Pericardium fibroblast (primary cell): ENCODE results near the gene SNX11. TPM values are rescaled to one million over a fixed set of nuclear protein-coding genes. Genes with fewer than 3 reads are reported as not detected.

ENCODE experiments used
- total RNA-seq: library from RNA; depleted of rRNA; stranded (reverse); fragments of >200 nt; gene quantifications from 2 replicates; pipeline ENCODE4 v1.2.3, GENCODE V29; 2015

Gene SNX11
- total RNA-seq: 5.0 and 13.9 TPM in 2 replicates

DNA sequence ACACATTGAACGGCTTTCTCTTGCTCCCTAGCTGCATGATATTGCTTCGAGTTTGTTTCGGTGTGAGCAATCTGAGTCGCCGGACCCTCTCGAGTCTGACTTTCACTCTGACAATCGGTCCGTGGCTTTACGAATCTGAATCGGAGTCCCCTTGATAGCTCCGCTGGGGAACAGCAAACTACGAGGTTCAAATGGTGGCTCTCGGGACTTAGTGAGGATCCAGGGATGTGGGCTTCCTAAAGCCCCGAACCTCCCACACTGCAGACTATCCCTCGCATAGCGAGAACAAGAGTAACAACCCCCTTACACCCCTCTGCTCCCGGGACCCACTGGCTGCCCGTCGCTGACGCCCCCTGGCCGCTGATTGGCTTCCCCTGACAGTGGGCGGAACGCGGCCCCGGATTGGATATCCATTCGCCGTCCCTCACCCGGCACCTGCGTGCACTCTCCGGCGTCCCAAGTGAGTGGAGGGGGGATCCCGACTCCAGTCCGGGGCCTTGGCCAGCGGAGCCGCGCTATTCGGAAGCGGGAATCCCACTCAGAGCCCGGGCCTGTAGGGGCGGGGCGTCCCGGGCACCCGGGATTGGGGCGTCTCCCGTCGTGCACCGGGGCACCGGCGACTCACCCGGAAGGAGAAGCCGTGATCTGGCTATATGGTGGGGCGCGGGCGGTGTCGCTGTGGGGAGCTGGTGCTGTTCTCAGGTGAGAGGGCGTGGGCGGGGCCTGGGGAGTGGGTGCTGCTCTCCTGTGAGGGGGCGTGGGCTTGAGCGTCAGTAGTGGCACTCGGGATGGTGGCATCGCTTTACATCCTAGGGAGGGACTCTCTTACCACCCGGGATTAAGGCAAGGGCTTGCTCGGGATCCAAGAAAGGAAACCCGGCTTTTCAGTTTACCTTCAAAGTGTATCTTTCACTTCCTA is at the start of gene SNX11:
SNX11 (plus strand) TSS at position 630 of the 919 bp plus-strand sequence. CDS start 4,278 bp downstream, outside the sequence.

DNA sequence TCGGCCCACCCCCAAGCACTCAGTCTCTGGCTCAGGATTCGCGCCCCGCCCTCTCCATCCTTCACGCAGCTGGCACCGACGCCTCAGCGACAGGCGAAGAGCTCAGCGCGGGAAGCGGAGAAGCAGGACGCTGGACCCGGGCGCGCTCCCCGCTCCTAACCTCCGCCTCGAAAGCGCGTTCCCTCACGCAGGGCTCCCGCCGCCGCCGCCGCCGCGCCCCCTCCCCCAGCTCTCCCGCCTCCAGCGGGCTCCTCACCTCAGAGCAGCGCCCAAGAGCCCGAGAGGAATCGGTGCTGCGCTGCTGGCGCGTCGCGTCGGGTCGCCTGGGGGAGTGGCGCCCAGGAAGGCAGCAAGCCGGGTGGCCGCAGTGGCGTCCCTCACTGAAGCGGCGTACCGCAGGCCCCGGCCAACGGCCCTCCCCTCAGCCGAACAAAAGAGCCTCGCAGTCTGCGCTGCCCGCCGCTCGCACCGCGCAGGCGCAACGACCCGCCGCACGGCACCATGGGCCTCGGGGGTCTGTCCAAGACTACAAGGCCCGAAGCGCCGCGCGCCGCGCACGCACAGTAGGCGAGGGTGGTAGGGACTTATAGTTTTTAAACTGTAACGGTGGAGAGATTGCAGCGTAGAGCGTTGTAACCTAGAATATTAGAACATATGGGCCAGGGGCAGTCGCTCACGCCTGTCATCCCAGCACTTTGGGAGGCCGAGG is 6.4 kb upstream of the SNX11 start, which contains the start of gene CBX1:
CBX1 (minus strand) TSS at position 467 of the 709 bp plus-strand sequence. CDS start 24,474 bp downstream, outside the sequence.

Other genes starting within 250 kb of the SNX11 start
- gene SP2, start 211.5 kb upstream of the SNX11 start, total RNA-seq: 1.9 and 8.1 TPM in 2 replicates
- gene PNPO, start 166.2 kb upstream of the SNX11 start, total RNA-seq: 29.5 and 33.3 TPM in 2 replicates
- not detected in 2 replicates for gene PRR15L, start 149.9 kb upstream of the SNX11 start, total RNA-seq
- gene CDK5RAP3, start 136.7 kb upstream of the SNX11 start, total RNA-seq: 59.7 and 59.8 TPM in 2 replicates
- 88.6 and 94.8 TPM in 2 replicates for gene COPZ2, start 70.0 kb upstream of the SNX11 start, total RNA-seq
- gene NFE2L1, start 59.4 kb upstream of the SNX11 start, total RNA-seq: 69.9 and 98.4 TPM in 2 replicates
- 38.1 and 47.1 TPM in 2 replicates for gene CBX1, start 6.3 kb upstream of the SNX11 start, total RNA-seq